HL-60/S4 (cell line): ENCODE data around the gene ASIC5.

Source experiments
- in situ Hi-C: fragments of 300-500 bp; cut with MboI; formaldehyde crosslinking; loops from 2 replicates; pipeline ENCODE4 v1.14.3; 2022; ENCODE audit warnings: low sequenced_read_pairs

The ASIC5 gene

GRCh38 chr4:155883895-155884294 is 17.8 kb upstream of the ASIC5 start:
- in situ Hi-C loops = no loop called here

GRCh38 chr4:155881555-155881954 is 15.5 kb upstream of the ASIC5 start:
- in situ Hi-C loops = no loop called here

GRCh38 chr4:155879767-155880166 is 13.7 kb upstream of the ASIC5 start:
- in situ Hi-C loops = no loop called here

- in situ Hi-C loops = no loop called here
Observed at GRCh38 chr4:155878611-155879010, 12.5 kb upstream of the ASIC5 start.

GRCh38 chr4:155877971-155878370 is 11.9 kb upstream of the ASIC5 start:
- in situ Hi-C loops = no loop called here

GRCh38 chr4:155875878-155876277 is 9.8 kb upstream of the ASIC5 start:
- in situ Hi-C loops = no loop called here

GRCh38 chr4:155855897-155856296 is 10.2 kb downstream of the ASIC5 start:
- in situ Hi-C loops = no loop called here

- in situ Hi-C loops = no loop called here
Observed at GRCh38 chr4:155854582-155855226, 11.4 kb downstream of the ASIC5 start.

- in situ Hi-C loops = no loop called here
Observed at GRCh38 chr4:155853189-155853588, 12.9 kb downstream of the ASIC5 start.

GRCh38 chr4:155849042-155849441 is 17.0 kb downstream of the ASIC5 start:
- in situ Hi-C loops = no loop called here

- in situ Hi-C loops = no loop called here
Observed at GRCh38 chr4:155846929-155847328, 19.1 kb downstream of the ASIC5 start.

- in situ Hi-C loops = no loop called here
Observed at GRCh38 chr4:155842080-155842479, 24.0 kb downstream of the ASIC5 start.

GRCh38 chr4:155837203-155837796 is 28.8 kb downstream of the ASIC5 start:
- in situ Hi-C loops = no loop called here

GRCh38 chr4:155832664-155833063 is 33.4 kb downstream of the ASIC5 start:
- in situ Hi-C loops = no loop called here

GRCh38 chr4:155828628-155829027 is 37.4 kb downstream of the ASIC5 start:
- in situ Hi-C loops = no loop called here

GRCh38 chr4:155822572-155822971 is 43.5 kb downstream of the ASIC5 start:
- in situ Hi-C loops = no loop called here

- in situ Hi-C loops = no loop called here
Observed at GRCh38 chr4:155820887-155821518, 45.1 kb downstream of the ASIC5 start.

GRCh38 chr4:155819066-155819465 is 47.0 kb downstream of the ASIC5 start:
- in situ Hi-C loops = no loop called here

- in situ Hi-C loops = no loop called here
Observed at GRCh38 chr4:155818639-155819038, 47.4 kb downstream of the ASIC5 start.

GRCh38 chr4:155811083-155811482 is 55.0 kb downstream of the ASIC5 start:
- in situ Hi-C loops = no loop called here

- in situ Hi-C loops = no loop called here
Observed at GRCh38 chr4:155809835-155810234, 56.2 kb downstream of the ASIC5 start.

- in situ Hi-C loops = no loop called here
Observed at GRCh38 chr4:155807021-155807420, 59.1 kb downstream of the ASIC5 start.
